Subcutaneous adipose tissue (tissue), 4 donors: ENCODE measurements around the gene MS4A7. TPM values are rescaled to one million over a fixed set of nuclear protein-coding genes. Genes with fewer than 3 reads are reported as not detected.

Source experiments
- CTCF ChIP-seq: fragments of 450-650 bp; IDR thresholded peaks from one replicate; pipeline ENCODE4 v1.5.1; 2016; ENCODE audit warnings: low read depth, mild to moderate bottlenecking, control low read depth, antibody characterized with exemption, moderate library complexity
- total RNA-seq, 4 donors: library from RNA; depleted of rRNA; stranded (reverse); fragments of >200 nt; gene quantifications; one replicate each; pipeline ENCODE4 v1.1.0, GENCODE V29; 2016

MS4A7 gene
- total RNA-seq, 4 donors from 2014 or later, result 47.3 to 458 (median 133) TPM

- no peak for TF ChIP-seq CTCF
Measured at GRCh38 chr11:60344146-60344545, 34.2 kb upstream of the MS4A7 start.

- TF ChIP-seq CTCF, result no peak
Measured at GRCh38 chr11:60345489-60345888, 32.8 kb upstream of the MS4A7 start.

- TF ChIP-seq CTCF, result no peak
Measured at GRCh38 chr11:60347084-60347797, 31.1 kb upstream of the MS4A7 start.

- no peak for TF ChIP-seq CTCF
Measured at GRCh38 chr11:60348116-60348515, 30.2 kb upstream of the MS4A7 start.

GRCh38 chr11:60349990-60350389 is 28.3 kb upstream of the MS4A7 start:
- TF ChIP-seq CTCF, result no peak

- no peak for TF ChIP-seq CTCF
Measured at GRCh38 chr11:60357771-60358170, 20.6 kb upstream of the MS4A7 start.

- TF ChIP-seq CTCF, result no peak
Measured at GRCh38 chr11:60360621-60361020, 17.7 kb upstream of the MS4A7 start.
